WERI-Rb-1 (cell line): ENCODE results near the gene GATAD2A.

Experiments used
- DNase-seq: peaks from one replicate; pipeline ENCODE4 v3.0.0-alpha.2; 2020
- H3K27ac ChIP-seq: fragments of 250-450 bp; sonication (Bioruptor Pico); 2 replicates; pipeline ENCODE4 v1.5.1; 2020; ENCODE audit warnings: mild to moderate bottlenecking, moderate library complexity
- H3K27me3 ChIP-seq: fragments of 250-450 bp; sonication (Bioruptor Pico); 2 replicates; pipeline ENCODE4 v1.5.1; 2021; ENCODE audit warnings: mild to moderate bottlenecking, low read depth, moderate library complexity; ENCODE audit not compliant: insufficient read depth, severe bottlenecking
- H3K36me3 ChIP-seq: fragments of 250-450 bp; sonication (Bioruptor Pico); 2 replicates; pipeline ENCODE4 v1.5.1; 2020; ENCODE audit warnings: mild to moderate bottlenecking, moderate library complexity
- H3K4me3 ChIP-seq: 2 replicates; pipeline ENCODE4 v1.5.1; 2011; ENCODE audit warnings: low read depth, mild to moderate bottlenecking, control low read depth, low read length
- H3K9me3 ChIP-seq: fragments of 250-450 bp; sonication (Bioruptor Pico); 2 replicates; pipeline ENCODE4 v1.5.1; 2021; ENCODE audit warnings: mild to moderate bottlenecking, moderate library complexity; ENCODE audit not compliant: severe bottlenecking
- CTCF ChIP-seq: IDR thresholded peaks from 2 replicates; pipeline ENCODE4 v1.5.1; 2011; ENCODE audit warnings: low read depth, mild to moderate bottlenecking, control low read depth, inconsistent platforms, low read length

The GATAD2A gene

GRCh38 chr19:19445288-19445687 is 39.8 kb downstream of the GATAD2A start:
- Histone ChIP-seq H3K36me3 (no peaks in the 10 kb centered on the region; the same call in none of the 2 replicates), H3K4me3 (no peak overlapping the region), H3K9me3 (no peaks in the 10 kb centered on the region), H3K27ac (no peak overlapping the region), H3K27me3 (no peaks in the 10 kb centered on the region)
- no peak for DNase-seq
- no peak for TF ChIP-seq CTCF

- H3K27me3 ChIP-seq = no peaks in the 10 kb centered on the region
- no peak for TF ChIP-seq CTCF
- no peak overlapping the region for H3K4me3 ChIP-seq
- H3K9me3 ChIP-seq = no peaks in the 10 kb centered on the region
- DNase-seq = no peak
- no peak overlapping the region for H3K27ac ChIP-seq
- H3K36me3 ChIP-seq = no peaks in the 10 kb centered on the region; the same call in none of the 2 replicates
Observed at GRCh38 chr19:19445911-19446361, 40.5 kb downstream of the GATAD2A start.

GRCh38 chr19:19446655-19447437 is 41.4 kb downstream of the GATAD2A start:
- Histone ChIP-seq H3K36me3 (no peaks in the 10 kb centered on the region; the same call in none of the 2 replicates), H3K27me3 (no peaks in the 10 kb centered on the region), H3K9me3 (no peaks in the 10 kb centered on the region), H3K27ac (no peak overlapping the region), H3K4me3 (no peak overlapping the region)
- DNase-seq = no peak
- no peak for TF ChIP-seq CTCF

- no peaks in the 10 kb centered on the region; the same call in none of the 2 replicates for H3K36me3 ChIP-seq
- no peak for TF ChIP-seq CTCF
- no peak for DNase-seq
- no peak overlapping the region for H3K27ac ChIP-seq
- no peaks in the 10 kb centered on the region for H3K27me3 ChIP-seq
- H3K4me3 ChIP-seq = no peak overlapping the region
- no peaks in the 10 kb centered on the region for H3K9me3 ChIP-seq
Observed at GRCh38 chr19:19447536-19448237, 42.2 kb downstream of the GATAD2A start.

GRCh38 chr19:19448238-19448544 is 42.7 kb downstream of the GATAD2A start:
- no peak overlapping the region for H3K4me3 ChIP-seq
- no peak for DNase-seq
- H3K9me3 ChIP-seq = no peaks in the 10 kb centered on the region
- TF ChIP-seq CTCF = no peak
- no peak overlapping the region for H3K27ac ChIP-seq
- H3K27me3 ChIP-seq = no peaks in the 10 kb centered on the region
- no peaks in the 10 kb centered on the region; the same call in none of the 2 replicates for H3K36me3 ChIP-seq
